NCI-H1092 treated with DMSO at 0.1 percent for 48 hours (cell line): Measurements from ENCODE around the gene ADORA2B.
"Not testable (repeated sequence)": the region's sequence is repeated elsewhere in the genome, so short reads cannot be mapped to it uniquely, and the experiment has no call there.

Experiments used
- DNase-seq: peaks from one replicate; lab custom pipeline; 2025; lab: John Stamatoyannopoulos, UW

Gene ADORA2B

DNA sequence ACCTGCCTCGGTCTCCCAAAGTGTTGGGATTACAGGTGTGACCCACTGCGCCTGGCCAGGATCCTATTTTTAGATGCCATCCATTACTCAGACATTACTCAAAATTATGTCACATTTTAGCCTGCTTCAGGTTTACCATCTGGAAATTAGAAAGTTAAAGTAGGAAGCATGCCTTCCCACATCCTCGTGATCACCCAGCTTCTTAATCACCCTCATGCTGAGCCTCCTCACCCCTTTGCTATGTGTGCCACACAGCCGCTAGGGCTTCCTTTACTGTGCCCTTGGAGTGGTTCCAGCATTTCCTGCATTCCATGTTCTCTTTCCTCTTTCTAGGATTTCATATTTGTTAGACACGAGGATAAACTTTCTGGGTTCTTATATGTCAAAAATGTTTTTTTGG is 9.3 kb downstream of the ADORA2B start:
- no peak for DNase-seq

DNA sequence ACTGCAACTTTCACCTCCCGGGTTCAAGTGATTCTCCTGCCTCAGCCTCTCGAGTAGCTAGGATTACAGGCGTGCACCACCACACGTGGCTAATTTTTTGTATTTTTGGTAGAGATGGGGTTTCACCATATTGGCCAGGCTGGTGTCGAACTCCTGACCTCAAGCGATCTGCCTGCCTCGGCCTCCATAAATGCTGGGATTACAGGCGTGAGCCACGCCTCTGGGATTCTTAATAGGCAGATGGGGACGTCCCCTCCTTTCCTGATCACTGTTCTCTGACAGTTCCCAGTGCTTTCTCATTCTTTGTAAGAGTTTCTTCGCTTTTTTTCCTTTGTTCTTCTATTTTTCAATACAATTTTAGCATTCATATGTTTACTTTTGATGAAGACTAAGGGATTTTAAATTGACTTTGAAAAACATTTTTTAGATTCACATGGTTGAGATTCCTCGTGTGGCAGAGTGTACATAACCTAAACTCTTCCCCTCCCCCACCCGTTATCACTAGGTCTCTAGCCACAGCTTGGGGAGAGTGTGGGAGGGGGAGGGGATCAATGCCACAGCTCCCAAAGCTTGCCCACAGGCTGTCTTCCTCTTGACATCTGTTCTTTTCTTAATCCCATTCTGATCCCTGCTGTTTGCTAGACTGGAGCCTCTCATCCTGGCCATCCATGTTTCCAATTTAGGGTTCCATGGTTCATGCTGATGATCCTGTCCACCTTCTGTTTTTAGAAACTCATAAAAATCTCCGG is 11.0 kb downstream of the ADORA2B start:
- DNase-seq = no peak

DNA sequence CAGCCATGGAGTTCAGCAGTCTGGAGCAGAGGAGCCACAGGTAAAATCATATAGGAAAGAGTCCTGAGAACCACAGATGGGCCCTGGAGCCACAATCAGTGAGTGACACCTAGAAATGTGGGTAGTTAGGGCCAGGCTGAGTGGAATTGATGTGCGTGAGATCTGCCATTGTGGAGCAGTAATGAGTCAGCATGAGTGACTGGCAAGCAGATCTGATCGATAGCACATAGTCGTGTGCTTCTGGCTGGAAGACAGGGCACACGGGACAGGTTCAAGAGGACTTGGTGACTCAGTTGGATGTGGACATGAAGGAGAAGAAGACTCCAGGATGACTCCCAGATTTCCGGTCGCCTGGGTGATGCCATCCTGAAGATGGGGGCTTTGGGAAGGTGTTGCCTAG is 12.3 kb downstream of the ADORA2B start:
- DNase-seq = no peak

DNA sequence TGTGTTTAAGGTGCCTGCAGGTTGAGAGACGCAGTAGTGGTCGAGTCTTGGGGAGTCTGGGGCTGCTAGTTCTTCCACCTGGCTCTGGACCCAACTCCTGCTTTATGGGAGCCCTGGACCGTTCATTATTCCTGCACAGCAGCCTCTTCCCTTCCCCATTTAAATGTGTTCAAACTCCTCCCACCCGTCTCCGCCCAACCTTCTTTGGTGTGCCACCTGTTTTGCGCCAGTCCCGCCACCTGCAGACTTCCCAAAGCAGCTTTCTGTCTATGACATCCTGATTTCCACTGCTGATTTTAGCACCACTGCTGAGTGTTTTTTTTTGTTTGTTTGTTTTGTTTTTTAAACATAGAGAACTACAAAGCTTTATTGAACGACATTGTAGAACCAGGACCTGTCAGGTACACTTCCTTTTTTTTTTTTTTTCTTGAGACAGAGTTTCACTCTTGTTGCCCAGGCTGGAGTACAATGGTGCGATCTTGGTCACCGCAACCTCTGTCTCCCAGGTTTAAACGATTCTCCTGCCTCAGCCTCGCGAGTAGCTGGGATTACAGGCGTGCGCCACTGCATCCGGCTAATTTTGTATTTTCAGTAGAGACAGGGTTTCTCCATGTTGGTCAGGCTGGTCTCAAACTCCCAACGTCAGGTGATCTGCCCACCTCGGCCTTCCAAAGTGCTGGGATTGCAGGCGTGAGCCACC is 12.8 kb downstream of the ADORA2B start:
- DNase-seq = no peak

DNA sequence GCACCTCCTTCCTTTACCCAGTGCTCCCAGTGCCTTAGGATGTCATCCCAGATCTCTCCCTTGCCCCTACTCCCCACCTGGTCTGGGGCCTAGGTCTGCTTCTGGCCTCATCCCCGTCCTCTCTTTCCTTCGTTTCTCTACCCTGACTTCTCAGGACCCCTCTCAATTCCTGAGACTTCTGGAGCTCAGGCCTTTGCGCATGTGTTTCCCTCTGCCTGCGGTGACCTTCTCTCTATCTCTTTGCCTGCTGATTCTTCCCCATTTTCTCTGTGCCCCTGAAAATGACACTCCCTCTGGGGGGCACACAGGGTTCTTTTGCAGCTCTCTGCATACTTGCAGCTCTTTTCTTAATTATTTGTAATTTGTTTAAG is 13.5 kb downstream of the ADORA2B start:
- no peak for DNase-seq

DNA sequence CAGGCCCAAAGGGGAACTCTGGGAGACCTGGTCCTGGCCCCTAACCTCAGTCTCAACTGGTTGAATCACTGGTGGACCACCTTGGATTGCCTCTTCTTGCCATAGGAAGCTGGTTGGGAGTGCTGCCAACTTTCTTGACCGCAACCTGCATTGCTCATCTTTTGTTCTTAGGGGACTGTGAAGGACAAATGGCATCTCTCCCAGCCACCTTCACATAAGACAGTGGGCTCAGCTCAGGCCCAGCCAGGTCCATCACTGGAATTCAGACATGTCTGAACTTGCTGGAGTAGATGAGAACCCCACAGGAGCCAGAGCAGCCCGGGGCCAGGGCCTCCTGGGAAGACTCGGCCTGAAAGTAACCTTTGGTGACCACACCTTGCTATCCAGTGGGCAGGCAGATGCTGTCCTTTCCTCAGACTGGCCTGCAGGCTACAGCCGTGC is 18.8 kb downstream of the ADORA2B start:
- no peak for DNase-seq

DNA sequence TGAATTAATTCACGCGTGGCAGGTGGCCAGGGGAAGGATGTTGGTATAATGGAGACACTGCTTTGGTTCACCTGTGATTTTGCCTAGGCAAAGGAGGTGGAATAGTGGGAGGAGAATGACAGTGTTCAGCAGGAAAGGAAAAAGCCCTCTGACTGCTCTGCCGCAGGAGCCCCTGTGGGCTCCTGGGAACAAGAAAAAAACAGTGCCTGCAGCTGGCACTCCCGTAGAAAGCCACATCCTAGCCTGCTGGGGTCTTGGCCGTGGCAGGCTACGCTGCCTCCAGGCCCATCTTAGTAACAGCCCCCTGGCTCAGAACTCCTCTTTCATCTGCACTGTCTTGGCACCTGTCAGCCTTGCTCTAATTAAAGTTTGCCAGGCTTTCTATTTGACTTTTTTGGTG is 20.6 kb downstream of the ADORA2B start:
- DNase-seq = peak; percentile 10

DNA sequence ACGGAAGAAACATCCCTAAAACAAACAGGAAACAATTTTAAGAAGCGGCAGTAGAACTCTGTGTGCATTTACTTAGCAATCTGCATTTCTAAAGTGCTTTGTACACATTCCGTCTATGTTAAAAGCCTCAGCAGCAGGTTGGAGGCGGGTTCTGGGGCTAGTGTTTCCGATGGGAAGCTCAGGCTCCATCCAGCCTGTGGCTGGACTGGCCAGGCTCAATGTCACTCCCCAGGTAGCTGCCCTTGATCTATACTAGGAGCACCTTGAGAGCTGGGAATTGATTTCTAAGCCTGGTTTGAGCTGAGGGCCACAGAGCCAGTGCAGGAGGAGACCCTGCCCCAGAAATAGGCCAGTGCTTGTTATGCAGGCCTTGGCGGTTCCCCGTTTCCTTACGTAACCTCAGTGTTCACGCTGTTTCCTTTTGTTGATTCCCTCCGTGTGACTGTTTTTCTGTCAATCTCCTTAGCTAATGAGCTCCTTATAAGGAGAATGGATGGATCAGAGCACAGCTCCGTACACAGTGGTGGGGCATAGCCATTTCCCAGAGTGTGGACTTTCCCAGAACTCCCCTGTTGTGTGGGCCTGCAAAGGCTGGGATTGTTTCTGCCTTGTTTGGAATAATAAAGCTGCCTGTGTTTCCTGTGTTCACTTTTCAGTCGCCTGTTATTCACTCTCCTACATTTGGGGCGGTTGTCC is 21.4 kb downstream of the ADORA2B start:
- peak; percentile 53 for DNase-seq

DNA sequence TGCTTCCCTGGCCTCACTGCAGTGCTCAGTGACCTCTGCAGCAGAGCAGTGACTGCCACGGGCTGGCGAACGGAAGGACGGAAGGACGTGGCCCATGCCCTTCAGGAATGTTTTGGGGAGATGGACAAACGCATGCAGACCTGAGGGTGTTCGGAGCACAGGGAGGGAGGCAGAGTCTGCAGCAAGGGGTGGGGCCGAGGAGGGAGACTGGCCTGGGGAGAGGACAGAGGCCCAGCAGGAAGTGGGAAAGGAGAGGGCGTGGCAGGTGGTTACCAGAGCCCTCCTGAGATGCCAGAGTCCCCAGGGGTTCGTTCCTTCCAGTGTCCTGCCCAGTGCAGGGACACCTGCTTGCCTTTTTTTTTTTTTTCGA is 21.9 kb downstream of the ADORA2B start:
- no peak for DNase-seq

DNA sequence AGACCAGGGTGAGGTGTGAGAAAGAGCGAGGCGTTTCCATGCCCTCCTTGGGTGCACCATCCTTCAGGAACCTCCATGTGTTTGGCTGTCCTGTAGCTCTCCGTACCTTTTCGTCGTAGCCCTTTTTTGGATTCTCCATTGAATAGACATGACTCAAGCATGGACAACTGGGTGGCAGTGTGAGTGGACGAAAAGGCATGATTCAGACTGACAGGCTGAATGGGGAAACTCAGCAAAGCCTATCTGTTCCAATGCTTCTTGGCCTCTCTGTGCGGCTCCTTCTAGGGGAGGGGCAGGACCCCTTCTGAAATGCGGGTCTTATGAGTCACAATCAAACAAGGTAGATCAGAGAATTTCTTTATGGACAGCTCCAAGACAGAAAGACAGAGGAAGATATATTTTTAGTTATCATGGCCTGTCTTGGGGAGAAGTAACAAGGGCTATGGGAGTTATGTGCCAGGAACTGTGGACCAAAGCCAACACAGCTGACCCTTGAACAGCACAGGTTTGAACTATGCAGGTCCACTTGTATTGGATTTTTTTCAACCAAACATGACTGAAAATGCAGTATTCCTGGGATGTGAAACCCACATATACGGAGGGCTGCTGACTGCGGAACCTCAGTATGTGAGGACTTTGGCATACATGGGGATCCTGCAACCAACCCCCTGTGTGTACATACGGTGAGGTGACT is 22.9 kb downstream of the ADORA2B start:
- DNase-seq = no peak

DNA sequence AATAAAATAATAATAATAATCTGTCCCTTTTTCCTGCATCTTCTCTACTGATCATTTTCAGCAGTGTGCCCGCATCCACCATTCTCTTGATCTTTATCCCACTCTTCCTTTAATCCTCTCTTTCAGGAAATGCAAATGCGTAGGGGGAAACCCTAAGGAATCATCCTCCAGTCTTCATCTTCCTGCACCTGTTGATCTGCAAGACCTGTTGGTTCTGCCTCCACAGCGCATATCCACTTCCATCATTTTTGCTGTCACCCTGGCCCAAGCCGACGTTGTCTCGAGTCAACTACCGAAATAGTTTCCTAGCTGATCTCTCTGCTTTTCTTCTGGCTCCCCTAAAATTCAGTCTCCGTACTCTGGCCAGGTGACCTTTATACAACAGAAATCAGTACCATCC is 24.5 kb downstream of the ADORA2B start:
- no peak for DNase-seq

DNA sequence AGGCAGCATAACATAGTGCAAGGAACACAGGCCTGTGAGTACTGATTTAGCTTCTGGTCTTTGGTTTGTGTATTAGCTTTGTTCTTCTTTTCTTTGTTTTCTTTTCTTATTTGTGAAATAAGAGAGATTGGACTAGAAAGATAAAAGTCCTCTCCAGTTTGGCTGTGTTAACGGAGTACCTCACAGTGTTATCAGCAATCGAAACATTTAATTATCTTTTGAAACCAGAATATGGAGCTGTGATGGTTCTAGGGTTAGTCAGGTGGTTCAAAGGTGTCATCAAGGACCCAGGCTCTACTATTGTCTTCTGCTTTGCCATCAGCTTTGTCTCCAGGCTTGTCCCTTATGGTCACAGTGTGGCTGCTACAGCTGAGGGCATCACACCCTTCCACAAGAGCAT is 25.6 kb downstream of the ADORA2B start:
- no peak for DNase-seq

DNA sequence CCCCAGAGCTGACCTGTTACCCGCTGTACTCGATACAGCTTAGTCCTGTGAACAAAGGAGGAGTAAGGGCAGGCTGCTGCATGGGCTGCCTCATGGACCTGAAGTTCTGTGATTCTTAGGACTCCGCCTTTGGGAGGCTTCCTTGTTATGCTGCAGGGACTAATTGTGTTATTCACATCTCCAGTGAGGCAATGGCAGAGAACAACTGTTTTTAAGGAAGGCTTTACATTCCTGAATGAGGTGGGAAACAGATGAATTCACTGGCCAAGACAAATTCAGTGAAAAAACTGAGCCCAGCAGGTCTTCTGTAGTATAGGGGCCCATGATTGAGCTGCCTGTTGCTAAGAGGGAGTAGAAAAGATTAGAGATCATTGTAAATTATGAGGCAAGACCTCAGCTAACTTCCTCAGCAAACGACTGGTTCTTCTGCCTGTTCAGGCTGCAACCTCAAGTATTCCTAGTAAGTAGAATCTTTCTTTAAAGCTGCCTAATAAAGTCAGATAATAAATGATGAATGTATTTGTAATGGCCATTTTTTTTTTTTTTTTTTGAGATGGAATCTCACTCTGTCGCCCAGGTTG is 26.3 kb downstream of the ADORA2B start:
- no peak for DNase-seq

DNA sequence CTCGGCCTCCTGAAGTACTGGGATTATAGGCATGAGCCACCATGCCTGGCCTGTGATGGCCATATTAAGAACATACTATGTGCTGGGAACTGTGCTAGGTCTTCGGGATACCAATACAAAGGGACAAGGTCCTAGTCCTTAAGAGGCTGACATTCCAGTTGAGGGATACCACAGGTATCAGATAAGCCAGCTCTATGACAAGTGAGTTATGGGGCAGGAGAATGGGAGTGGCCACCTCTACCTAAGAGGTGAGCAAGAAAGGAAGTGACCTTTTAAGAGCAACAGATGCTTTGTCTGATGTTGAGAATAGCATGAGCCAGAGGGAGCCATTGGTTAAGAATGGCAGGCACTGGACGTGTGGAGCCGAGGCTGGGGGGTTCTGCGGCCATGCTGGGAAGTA is 27.0 kb downstream of the ADORA2B start:
- no peak for DNase-seq

DNA sequence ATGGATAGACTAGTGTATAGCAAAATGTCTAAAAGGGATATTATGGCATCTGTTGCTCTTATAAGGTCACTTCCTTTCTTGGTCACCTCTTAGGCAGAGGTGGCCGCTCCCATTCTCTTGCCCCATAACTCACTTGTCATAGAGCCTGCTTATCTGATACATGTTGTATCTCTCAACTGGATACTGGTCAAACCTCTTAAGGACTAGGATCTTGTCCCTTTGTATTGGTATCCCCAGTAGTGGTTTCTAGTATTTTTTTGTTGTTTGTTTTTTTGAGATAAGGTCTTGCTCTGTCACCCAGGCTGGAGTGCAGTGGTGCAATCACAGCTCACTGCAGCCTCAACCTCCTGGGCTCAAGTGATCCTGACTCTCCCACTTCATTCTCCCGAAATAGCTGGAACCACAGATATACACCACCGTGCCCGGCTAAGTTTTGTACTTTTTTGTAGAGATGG is 27.6 kb downstream of the ADORA2B start:
- DNase-seq = no peak

DNA sequence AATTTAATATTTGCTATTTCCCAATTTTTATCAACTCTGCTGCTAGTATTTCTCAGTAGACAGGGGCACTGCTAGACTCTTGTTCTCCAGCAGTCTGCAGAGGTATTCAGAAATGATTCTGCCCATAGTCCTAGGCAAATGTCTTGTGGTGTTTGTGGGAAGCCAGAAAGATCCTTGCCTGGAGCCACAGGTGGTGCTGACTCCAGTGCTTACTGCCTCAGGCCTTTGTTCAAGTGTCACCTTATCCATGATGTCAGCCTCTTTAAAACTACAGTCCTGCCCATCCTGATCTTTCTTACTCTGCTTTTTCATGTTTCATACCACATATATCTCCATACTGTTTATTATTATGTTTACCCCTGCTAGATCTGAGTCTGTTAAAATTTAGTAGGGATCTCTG is 28.1 kb downstream of the ADORA2B start:
- no peak for DNase-seq

DNA sequence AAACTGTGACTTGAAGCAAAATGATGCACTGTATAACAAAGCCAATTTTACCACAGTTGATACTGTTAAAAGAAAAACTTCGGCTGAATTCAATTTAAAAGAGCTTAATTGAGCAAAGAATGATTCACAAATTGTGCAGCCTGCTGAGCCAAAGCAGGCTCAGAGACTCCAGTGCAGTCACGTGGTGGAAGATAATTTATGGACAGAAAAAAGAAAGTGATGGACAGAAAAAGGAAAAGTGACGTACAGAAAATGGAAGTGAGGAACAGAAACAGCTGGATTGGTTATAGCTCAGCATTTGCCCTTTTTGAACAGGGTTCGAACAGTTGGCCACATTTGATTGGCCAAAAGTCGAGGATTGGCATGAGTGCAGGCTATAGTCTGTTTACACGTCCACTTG is 28.9 kb downstream of the ADORA2B start:
- no peak for DNase-seq

DNA sequence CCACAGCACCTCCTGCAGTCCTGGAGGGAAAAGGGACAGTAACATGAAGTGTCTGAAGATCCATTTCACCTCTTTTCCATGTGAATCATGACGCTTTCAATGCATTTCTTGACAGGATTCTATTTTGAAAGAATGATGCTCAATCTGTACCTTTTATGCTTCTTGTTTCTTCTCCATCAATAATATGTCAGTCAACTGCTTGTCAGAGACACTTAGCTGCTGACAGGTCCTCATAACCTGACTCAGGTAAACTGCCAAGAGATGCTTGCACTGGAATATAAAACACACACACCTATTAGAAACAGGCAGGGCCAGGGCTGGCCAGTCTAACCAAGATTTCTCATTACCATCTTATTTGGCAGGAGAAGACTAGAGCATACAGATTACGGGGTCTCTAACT is 33.0 kb downstream of the ADORA2B start:
- no peak for DNase-seq

DNA sequence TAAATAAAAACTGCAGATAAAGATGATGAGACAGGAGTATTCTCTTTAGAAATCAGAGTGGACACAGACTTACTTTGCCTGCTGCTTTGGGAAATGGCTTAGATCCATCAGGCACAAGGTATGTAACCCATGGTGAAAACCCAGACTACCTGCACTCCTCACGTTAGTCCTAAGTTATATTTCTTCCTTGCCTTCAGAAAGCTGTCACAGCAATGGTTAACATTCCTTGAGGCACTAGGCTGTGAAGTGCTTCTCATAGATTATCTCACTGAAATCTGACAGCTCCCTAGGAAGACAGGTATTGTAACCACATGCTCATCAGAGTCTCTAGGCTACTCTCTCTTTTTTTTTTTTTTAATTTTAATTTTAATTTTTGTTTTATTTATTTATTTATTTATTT is 33.7 kb downstream of the ADORA2B start:
- no peak for DNase-seq

DNA sequence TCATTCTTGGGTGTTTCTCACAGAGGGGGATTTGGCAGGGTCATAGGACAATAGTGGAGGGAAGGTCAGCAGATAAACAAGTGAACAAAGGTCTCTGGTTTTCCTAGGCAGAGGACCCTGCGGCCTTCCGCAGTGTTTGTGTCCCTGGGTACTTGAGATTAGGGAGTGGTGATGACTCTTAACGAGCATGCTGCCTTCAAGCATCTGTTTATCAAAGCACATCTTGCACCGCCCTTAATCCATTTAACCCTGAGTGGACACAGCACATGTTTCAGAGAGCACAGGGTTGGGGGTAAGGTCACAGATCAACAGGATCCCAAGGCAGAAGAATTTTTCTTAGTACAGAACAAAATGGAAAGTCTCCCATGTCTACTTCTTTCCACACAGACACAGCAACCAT is 34.1 kb downstream of the ADORA2B start:
- not testable (repeated sequence) for DNase-seq

DNA sequence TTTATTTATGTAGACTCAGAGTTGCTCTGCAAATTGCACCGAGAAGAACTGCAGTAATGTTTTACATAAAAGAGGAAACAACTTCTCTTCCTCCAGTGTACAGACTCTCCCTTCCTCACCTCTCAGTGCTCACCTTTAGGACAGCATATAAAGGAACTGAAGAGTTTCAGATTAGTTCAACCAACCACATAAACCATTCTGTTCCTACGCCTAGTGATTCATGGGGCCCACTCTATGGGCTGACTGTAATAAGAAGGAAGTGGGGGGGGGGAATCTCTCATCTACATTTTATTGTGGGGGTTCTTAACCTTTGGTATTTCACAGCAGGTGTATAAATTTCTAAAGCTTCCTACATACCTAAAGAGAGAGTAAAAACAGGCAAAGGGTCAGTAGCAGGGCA is 36.3 kb downstream of the ADORA2B start:
- DNase-seq = no peak
